GM12874 (cell line): ENCODE measurements around the gene INAFM1.

Experiments used
- TF ChIP-seq, protein P1 (sequence below): IDR thresholded peaks from 2 replicates; pipeline ENCODE4 v1.5.1; 2011; ENCODE audit warnings: low read depth, mild to moderate bottlenecking, control low read depth, low read length, moderate library complexity; ENCODE audit not compliant: insufficient read depth

INAFM1 gene

GRCh38 chr19:47313754-47314295 is 39.1 kb downstream of the INAFM1 start:
- TF ChIP-seq, protein P1, sequence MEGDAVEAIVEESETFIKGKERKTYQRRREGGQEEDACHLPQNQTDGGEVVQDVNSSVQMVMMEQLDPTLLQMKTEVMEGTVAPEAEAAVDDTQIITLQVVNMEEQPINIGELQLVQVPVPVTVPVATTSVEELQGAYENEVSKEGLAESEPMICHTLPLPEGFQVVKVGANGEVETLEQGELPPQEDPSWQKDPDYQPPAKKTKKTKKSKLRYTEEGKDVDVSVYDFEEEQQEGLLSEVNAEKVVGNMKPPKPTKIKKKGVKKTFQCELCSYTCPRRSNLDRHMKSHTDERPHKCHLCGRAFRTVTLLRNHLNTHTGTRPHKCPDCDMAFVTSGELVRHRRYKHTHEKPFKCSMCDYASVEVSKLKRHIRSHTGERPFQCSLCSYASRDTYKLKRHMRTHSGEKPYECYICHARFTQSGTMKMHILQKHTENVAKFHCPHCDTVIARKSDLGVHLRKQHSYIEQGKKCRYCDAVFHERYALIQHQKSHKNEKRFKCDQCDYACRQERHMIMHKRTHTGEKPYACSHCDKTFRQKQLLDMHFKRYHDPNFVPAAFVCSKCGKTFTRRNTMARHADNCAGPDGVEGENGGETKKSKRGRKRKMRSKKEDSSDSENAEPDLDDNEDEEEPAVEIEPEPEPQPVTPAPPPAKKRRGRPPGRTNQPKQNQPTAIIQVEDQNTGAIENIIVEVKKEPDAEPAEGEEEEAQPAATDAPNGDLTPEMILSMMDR, result no peak

- TF ChIP-seq, protein P1, result no peak
These were observed 40.6 kb downstream of the INAFM1 start for GRCh38 chr19:47315125-47315821.

GRCh38 chr19:47316513-47316912 is 41.8 kb downstream of the INAFM1 start:
- TF ChIP-seq, protein P1, result no peak

- TF ChIP-seq, protein P1, result no peak
These were observed 45.5 kb downstream of the INAFM1 start for GRCh38 chr19:47319923-47320871.

GRCh38 chr19:47321630-47322029 is 46.9 kb downstream of the INAFM1 start:
- TF ChIP-seq, protein P1, result no peak

GRCh38 chr19:47322058-47322457 is 47.4 kb downstream of the INAFM1 start:
- TF ChIP-seq, protein P1, result no peak

DNA sequence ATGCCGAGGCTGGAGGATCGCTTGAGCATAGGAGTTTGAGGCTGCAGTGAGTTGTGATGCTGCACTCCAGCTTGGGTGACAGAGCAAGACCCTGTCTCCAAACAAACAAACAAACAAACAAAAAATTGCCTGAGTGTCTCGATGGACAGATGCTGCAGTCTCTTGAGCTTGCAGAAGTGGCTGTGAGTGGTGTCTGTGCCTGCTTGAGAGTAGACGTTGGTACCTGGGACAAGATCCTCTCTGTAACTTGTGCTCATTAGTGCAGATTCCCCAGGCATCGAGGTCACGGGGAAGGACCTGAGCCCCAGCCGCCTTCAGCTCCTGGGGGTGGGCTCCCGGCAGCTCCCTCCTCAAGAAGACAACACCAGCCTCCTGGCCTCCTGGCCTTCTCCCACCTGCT is 48.7 kb downstream of the INAFM1 start:
- TF ChIP-seq, protein P1, result no peak
